ENCODE data around the gene NEIL3.

NEIL3 gene

DNA sequence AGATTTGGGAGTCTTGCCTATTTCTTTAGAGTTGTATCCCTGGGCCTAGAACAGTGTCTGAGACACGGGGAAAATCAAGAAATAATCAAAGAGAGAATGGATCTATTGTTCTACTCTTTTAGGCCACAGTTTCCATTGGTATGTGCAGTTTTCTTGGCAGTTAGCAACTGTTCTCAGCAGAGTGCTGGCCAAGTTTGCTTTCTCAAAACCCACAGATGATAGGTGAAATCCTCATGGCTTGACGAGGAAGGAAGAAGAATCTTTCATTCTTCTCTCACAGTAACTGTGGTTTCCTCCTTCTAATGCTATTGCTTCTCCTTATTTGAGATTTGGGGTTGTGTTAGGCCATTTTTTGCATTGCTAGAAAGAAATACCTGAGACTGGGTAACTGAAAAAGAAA lies 90.4 kb downstream of the NEIL3 start:
- TF ChIP-seq, protein P1, sequence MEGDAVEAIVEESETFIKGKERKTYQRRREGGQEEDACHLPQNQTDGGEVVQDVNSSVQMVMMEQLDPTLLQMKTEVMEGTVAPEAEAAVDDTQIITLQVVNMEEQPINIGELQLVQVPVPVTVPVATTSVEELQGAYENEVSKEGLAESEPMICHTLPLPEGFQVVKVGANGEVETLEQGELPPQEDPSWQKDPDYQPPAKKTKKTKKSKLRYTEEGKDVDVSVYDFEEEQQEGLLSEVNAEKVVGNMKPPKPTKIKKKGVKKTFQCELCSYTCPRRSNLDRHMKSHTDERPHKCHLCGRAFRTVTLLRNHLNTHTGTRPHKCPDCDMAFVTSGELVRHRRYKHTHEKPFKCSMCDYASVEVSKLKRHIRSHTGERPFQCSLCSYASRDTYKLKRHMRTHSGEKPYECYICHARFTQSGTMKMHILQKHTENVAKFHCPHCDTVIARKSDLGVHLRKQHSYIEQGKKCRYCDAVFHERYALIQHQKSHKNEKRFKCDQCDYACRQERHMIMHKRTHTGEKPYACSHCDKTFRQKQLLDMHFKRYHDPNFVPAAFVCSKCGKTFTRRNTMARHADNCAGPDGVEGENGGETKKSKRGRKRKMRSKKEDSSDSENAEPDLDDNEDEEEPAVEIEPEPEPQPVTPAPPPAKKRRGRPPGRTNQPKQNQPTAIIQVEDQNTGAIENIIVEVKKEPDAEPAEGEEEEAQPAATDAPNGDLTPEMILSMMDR (IDR thresholded peaks at IDR 0.05; ENCODE audit: low read depth, low read length): no peak
- H3K4me3 ChIP-seq (ENCODE audit: low read depth, low read length): no peak overlapping the region
- no peak for DNase-seq (ENCODE audit: low read depth, low spot score)
- in situ Hi-C loops (cut with HindIII; ENCODE audit: low sequenced_read_pairs): no loop called here

DNA sequence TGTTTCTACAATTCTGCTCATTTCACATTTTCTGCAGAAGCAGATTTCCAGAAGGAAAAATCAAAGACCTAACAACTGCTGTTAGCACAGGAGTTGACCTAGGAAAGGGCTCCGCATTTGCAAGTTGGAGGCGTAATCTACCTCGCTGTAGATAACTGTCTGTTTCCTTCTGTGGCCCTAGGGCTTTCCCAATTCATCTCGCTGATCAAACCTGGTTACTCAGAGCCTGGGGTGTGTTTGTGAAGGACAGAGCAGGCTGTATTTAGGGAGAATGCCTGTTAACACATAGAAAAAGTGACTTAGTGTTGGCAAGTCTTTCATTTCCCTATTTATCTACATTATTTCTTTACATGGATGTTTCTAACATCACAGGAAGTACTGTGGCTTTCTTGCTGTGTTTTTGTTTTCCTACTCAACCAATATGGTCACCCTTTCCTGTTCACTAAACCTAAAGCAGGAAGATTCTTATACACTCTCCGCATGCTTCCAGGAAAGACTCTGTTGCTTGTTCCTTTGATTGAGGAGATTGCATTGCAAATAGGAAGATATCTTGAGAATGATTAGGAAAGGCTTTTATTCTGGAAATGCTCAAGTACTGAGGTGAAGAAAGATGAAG lies 92.1 kb downstream of the NEIL3 start:
- TF ChIP-seq, protein P1 (IDR thresholded peaks at IDR 0.05; ENCODE audit: low read depth, low read length): no peak
- no peak overlapping the region for H3K4me3 ChIP-seq (ENCODE audit: low read depth, low read length)
- in situ Hi-C loops (cut with HindIII; ENCODE audit: low sequenced_read_pairs): no loop called here
- no peak for DNase-seq (ENCODE audit: low read depth, low spot score)

DNA sequence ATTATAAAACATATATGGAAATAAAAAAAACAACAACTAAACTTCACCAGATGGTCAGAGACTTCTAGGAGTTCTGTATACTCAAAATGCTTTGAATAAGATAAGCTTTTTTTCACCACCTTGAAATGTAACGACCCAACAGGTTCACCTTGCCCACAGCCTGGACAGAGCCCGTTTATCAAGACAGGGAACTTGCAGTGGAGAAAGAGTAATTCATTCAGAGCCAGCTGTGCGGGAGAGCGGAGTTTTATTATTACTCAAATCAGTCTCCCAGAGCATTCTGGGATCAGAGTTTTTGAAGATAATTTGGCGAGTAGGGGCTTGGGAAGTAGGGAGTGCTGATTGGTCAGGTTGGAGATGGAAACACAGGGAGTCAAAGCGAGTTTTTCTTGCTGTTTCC lies 94.1 kb downstream of the NEIL3 start:
- TF ChIP-seq, protein P1 (IDR thresholded peaks at IDR 0.05; ENCODE audit: low read depth, low read length): no peak
- no peak overlapping the region for H3K4me3 ChIP-seq (ENCODE audit: low read depth, low read length)
- in situ Hi-C loops (cut with HindIII; ENCODE audit: low sequenced_read_pairs): no loop called here

DNA sequence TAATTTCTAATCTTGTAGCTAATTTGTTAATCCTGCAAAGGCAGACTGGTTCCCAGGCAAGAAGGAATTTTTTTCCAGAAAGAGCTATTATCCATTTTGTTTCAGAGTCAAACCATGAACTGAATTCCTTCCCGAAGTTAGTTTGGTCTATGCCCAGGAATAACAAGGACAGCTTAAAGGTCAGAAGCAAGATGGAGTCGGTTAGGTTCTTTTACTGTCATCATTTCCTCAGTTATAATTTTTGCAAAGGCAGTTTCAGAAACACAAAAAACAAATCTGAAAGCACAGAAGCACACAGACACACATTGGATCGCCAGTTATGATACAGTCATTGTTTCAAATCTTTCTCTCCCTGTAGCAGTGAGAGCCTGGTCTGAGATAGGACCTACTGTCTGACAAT lies 94.7 kb downstream of the NEIL3 start:
- DNase-seq (ENCODE audit: low read depth, low spot score): no peak
- in situ Hi-C loops (cut with HindIII; ENCODE audit: low sequenced_read_pairs): no loop called here
- H3K4me3 ChIP-seq (ENCODE audit: low read depth, low read length): no peak overlapping the region
- TF ChIP-seq, protein P1 (IDR thresholded peaks at IDR 0.05; ENCODE audit: low read depth, low read length): no peak

More for the DNA sequence above, 94.1 kb downstream of the NEIL3 start:
- no peak for DNase-seq (ENCODE audit: low read depth, low spot score)

DNA sequence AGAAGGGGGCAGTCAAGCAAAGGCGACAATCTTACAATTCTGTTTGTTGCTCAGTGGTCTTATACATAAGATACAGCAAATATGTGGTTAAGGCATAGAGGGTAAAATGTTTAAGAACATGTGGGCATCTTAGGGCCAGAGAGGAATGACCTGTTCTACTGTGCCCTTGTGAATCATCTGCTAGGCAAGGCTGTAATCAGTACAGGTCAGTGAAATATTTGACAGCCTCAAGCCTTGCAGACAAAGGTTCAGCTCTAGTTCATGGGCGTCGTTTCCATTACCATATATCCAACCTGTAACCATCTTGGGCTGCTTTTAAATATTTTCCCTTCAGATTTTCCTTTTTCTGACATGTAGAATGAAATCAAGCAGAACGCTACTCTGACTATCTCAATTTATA lies 95.3 kb downstream of the NEIL3 start:
- TF ChIP-seq, protein P1 (IDR thresholded peaks at IDR 0.05; ENCODE audit: low read depth, low read length): no peak
- no peak overlapping the region for H3K4me3 ChIP-seq (ENCODE audit: low read depth, low read length)
- in situ Hi-C loops (cut with HindIII; ENCODE audit: low sequenced_read_pairs): no loop called here
- no peak for DNase-seq (ENCODE audit: low read depth, low spot score)

DNA sequence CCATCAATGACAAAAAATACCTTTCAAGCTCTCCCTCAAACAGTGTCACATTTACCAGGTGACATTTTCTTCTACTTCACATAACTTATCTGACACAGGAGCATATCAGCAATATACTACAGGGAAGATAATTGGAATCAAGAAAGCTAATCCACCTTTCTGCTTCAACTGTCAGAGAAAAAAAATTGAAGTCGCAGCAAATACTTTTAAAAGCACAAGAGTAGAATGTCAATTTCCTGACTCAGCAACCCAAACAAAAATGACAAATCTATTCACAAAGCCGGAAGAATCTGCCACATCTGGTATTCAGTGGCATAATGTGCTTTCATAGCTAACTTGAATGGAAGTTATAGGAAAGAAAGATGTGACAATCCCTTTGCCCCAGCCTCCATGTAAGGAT lies 95.8 kb downstream of the NEIL3 start:
- no peak for DNase-seq (ENCODE audit: low read depth, low spot score)
- TF ChIP-seq, protein P1 (IDR thresholded peaks at IDR 0.05; ENCODE audit: low read depth, low read length): no peak
- in situ Hi-C loops (cut with HindIII; ENCODE audit: low sequenced_read_pairs): no loop called here
- H3K4me3 ChIP-seq (ENCODE audit: low read depth, low read length): no peak overlapping the region

All from astrocyte of the spinal cord (primary cell).